Muscle layer of colon (tissue), 2 donors: ENCODE results near the gene RPL29.
"Not testable (repeated sequence)": the region's sequence is repeated elsewhere in the genome, so short reads cannot be mapped to it uniquely, and the experiment has no call there.

ENCODE experiments used
- H3K27ac ChIP-seq: one replicate; pipeline ENCODE4 v1.7.0; 2013; ENCODE audit warnings: low read depth, mild to moderate bottlenecking, low read length, moderate library complexity
- H3K27me3 ChIP-seq, 2 donors: one replicate each; pipeline ENCODE4 v1.7.0; 2013; ENCODE audit warnings: low read length in 2 of 2, mild to moderate bottlenecking in 2 of 2; ENCODE audit not compliant: insufficient read depth in 2 of 2, control insufficient read depth in 1 of 2
- H3K36me3 ChIP-seq: one replicate; pipeline ENCODE4 v1.7.0; 2013; ENCODE audit warnings: mild to moderate bottlenecking, low read length; ENCODE audit not compliant: insufficient read depth
- H3K4me1 ChIP-seq: one replicate; pipeline ENCODE4 v1.7.0; 2013; ENCODE audit warnings: mild to moderate bottlenecking, low read length; ENCODE audit not compliant: insufficient read depth
- H3K4me3 ChIP-seq, 2 donors: one replicate each; pipeline ENCODE4 v1.7.0; 2013; ENCODE audit warnings: low read length in 2 of 2, low read depth in 1 of 2, mild to moderate bottlenecking in 1 of 2, moderate library complexity in 1 of 2
- H3K9ac ChIP-seq: one replicate; pipeline ENCODE4 v1.7.0; 2013; ENCODE audit warnings: low read length
- H3K9me3 ChIP-seq: one replicate; pipeline ENCODE4 v1.7.0; 2013; ENCODE audit warnings: mild to moderate bottlenecking, low read length
- donor health status: abdominal sarcoma.
- donor health status: Adenocarcinoma of cecum.

RPL29 gene

DNA sequence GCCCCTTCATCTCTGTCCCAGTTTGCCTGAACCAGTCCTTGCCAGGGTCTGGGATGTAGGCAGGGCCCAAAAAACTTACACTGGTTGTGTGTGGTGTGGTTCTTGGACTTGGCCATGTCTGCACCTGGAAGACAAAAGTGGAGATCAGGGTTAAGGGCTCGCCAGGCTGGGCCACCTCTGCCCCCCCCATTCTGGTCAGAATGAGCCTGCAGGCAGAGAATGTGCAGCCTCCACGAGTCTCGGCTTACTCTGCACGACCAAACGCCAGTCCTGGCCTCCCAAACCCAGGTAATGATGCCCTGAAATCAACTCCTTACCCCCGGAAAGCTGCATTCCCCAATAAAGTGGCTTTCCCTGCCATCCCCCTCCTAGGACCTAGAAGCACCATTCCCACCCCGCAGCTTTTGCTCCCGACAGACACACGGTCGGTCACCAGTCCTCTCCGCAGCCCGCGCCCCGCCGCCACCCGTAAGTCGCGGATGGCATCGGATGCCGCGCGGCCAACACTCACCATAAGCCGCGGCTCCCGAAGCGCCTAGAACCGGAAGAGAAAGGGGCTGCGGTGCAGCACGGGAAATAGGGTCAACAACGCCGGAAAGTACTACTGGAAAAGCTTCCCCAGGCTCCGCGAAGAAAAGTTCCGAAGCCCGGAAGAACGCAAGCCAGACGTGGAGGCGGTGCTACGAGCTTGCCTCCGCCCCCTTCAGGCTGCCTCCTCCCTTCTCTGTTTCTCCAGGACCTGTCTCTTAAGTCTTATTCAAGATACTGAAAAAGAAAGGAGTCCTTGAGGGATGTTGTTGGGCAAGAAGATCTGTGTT, at the start of gene RPL29:
RPL29 (minus strand) TSS at position 550 of the 818 bp plus-strand sequence; CDS start at position 116, 434 bp downstream.
- Histone ChIP-seq H3K9ac (peak within 1 kb of the TSS; percentile 90), H3K4me3 (peak within 1 kb of the TSS; percentile 17 to 98), H3K36me3 (peaks cover 24% of the 10 kb centered on the region), H3K9me3 (no peaks in the 10 kb centered on the region), H3K27ac (peak within 1 kb of the TSS; percentile 71), H3K27me3 (peaks cover 0 to 7% of the 10 kb centered on the region in 2 donors), H3K4me1 (peaks cover 14% of the 10 kb centered on the region)

- no peak overlapping the region for H3K9ac ChIP-seq
- H3K27ac ChIP-seq = no peak overlapping the region
- H3K4me1 ChIP-seq = no peaks in the 10 kb centered on the region
- no peaks in the 10 kb centered on the region for H3K27me3 ChIP-seq
- peaks cover 16% of the 10 kb centered on the region for H3K36me3 ChIP-seq
- H3K4me3 ChIP-seq = no peak overlapping the region
- no peaks in the 10 kb centered on the region for H3K9me3 ChIP-seq
Measured at GRCh38 chr3:52044869-52045619, 49.3 kb upstream of the RPL29 start.

DNA sequence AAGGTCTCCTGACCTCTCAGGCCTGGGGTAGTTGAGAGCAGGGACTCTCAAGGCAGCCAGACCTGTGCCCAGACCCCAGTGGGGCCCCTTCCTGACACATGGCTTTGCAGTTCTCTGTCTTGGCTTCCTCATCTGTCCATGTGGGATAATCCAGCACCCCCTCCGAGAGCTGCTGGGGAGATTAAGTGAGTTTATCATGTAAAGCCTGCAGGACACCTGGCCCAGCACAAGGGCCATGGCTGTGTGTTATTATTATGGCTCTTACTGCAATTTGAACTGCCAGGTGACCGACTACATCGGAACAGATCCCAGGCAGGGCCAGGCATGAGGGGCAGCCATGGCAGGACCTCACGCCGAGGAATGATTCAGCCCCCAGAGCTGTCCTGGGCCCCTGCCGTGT, 48.1 kb upstream of the RPL29 start:
- Histone ChIP-seq H3K9ac (no peak overlapping the region), H3K9me3 (no peaks in the 10 kb centered on the region), H3K27me3 (no peaks in the 10 kb centered on the region), H3K27ac (no peak overlapping the region), H3K4me3 (no peak overlapping the region), H3K4me1 (no peaks in the 10 kb centered on the region), H3K36me3 (peaks cover 5% of the 10 kb centered on the region)

DNA sequence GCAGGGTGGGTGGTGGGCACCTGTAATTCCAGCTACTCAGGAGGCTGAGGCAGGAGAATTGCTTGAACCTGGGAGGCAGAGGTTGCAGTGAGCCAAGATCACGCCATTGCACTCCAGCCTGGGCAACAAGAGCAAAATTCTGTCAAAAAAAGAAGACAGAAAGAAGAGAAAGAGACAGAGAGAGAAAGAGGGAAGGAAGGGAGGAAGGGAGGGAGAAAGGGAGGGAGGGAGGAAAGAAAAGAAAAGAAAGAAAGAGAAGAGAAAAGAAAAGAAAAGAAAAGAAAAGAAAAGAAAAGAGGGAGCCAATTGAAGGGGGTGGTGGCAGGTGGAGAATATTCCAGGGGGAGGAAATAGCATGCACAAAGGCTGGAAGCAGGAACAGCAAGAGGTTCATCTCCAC, 47.3 kb upstream of the RPL29 start:
- not testable (repeated sequence) for H3K36me3 ChIP-seq, H3K27me3 ChIP-seq, H3K4me1 ChIP-seq, H3K4me3 ChIP-seq, H3K9ac ChIP-seq, H3K27ac ChIP-seq, H3K9me3 ChIP-seq

DNA sequence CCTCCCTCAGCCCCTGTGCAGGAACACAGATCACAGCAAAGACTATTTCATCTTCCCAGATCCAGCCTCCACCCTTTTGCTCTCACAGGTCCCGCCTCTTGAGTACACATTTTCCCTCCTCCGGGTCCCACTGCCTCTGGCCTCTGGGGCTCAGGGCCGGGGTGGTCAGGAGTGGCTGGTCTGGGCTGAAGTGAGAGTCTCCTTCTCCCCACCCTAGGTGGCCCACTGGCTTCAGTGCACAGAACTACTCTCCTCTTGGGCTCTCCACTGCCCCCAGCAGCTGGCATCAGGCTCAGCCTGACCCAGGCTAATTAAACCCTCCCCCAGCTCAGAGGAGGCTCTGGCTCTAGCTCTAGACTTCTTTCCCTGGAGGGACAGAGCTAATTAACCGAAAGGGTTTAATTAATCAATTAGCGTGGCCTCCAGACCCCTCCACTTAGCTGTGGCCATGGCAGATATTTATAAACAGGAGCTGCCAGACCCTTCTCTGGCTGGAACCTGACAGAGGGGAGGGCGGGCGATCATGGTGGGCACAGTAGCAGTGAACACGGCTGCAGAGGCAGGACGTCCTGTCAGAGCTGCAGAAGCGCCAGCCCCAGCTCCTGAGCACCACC, 45.5 kb upstream of the RPL29 start:
- no peak overlapping the region for H3K27ac ChIP-seq
- no peaks in the 10 kb centered on the region for H3K27me3 ChIP-seq
- H3K9me3 ChIP-seq = no peaks in the 10 kb centered on the region
- no peak overlapping the region for H3K9ac ChIP-seq
- H3K4me1 ChIP-seq = no peaks in the 10 kb centered on the region
- no peaks in the 10 kb centered on the region for H3K36me3 ChIP-seq
- H3K4me3 ChIP-seq = no peak overlapping the region

- Histone ChIP-seq H3K4me3 (no peak overlapping the region), H3K4me1 (no peaks in the 10 kb centered on the region), H3K36me3 (no peaks in the 10 kb centered on the region), H3K27ac (no peak overlapping the region), H3K9ac (no peak overlapping the region), H3K27me3 (no peaks in the 10 kb centered on the region), H3K9me3 (no peaks in the 10 kb centered on the region)
Measured at GRCh38 chr3:52040600-52040999, 44.9 kb upstream of the RPL29 start.

- Histone ChIP-seq H3K27me3 (no peaks in the 10 kb centered on the region), H3K36me3 (no peaks in the 10 kb centered on the region), H3K4me3 (no peak overlapping the region), H3K9me3 (no peaks in the 10 kb centered on the region), H3K4me1 (no peaks in the 10 kb centered on the region), H3K27ac (no peak overlapping the region), H3K9ac (no peak overlapping the region)
Measured at GRCh38 chr3:52039846-52040245, 44.2 kb upstream of the RPL29 start.

GRCh38 chr3:52039426-52039825, 43.7 kb upstream of the RPL29 start:
- no peaks in the 10 kb centered on the region for H3K27me3 ChIP-seq
- no peaks in the 10 kb centered on the region for H3K36me3 ChIP-seq
- no peaks in the 10 kb centered on the region for H3K9me3 ChIP-seq
- H3K4me1 ChIP-seq = no peaks in the 10 kb centered on the region
- H3K9ac ChIP-seq = no peak overlapping the region
- H3K27ac ChIP-seq = no peak overlapping the region
- H3K4me3 ChIP-seq = no peak overlapping the region

DNA sequence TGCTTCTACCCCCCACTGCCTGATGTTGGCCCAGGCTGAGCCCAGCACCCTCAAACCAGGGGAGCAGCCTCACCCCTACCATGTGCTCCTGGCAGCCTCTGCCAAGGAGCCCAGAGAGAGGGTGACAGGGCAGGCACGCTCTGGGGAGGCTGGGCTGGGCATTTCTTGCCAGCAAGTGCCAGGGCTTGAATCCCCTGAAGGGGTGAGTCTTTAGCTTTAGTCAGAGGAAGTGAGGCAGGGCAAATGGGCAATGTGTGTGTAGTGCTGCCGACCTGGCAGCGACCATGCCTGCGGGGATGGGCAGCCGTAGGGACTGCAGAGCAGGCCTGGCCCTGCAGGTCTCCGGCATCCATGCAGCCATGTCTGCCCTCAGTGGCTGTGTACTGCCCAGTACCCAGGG, 42.5 kb upstream of the RPL29 start:
- no peak overlapping the region for H3K4me3 ChIP-seq
- H3K36me3 ChIP-seq = no peaks in the 10 kb centered on the region
- no peak overlapping the region for H3K27ac ChIP-seq
- no peaks in the 10 kb centered on the region for H3K4me1 ChIP-seq
- no peaks in the 10 kb centered on the region for H3K9me3 ChIP-seq
- no peaks in the 10 kb centered on the region for H3K27me3 ChIP-seq
- H3K9ac ChIP-seq = no peak overlapping the region

- H3K9ac ChIP-seq = no peak overlapping the region
- no peak overlapping the region for H3K4me3 ChIP-seq
- no peaks in the 10 kb centered on the region for H3K9me3 ChIP-seq
- no peaks in the 10 kb centered on the region for H3K36me3 ChIP-seq
- H3K27ac ChIP-seq = no peak overlapping the region
- no peaks in the 10 kb centered on the region for H3K27me3 ChIP-seq
- H3K4me1 ChIP-seq = no peaks in the 10 kb centered on the region
Measured at GRCh38 chr3:52037291-52037690, 41.6 kb upstream of the RPL29 start.

DNA sequence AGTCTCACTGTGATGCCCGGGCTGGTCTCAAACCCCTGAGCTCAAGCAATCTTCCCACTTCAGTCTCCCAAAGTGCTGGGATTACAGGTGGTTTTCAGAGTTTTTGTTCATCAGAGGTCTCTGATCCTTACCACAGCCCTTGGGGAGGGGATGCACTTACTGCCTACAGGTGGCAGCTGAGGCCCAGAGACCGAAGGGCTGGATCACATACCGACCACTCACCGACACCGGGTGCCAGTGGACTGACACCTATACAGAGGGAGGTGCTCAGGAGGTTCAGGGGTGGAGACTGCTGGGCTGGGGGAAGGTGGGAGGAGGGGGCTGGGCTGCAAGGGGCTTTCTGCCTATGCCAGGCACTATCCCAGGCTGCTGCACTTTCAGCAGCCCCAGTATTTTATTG, 41.1 kb upstream of the RPL29 start:
- Histone ChIP-seq H3K36me3 (no peaks in the 10 kb centered on the region), H3K27me3 (no peaks in the 10 kb centered on the region), H3K4me3 (no peak overlapping the region), H3K9ac (no peak overlapping the region), H3K27ac (no peak overlapping the region), H3K9me3 (no peaks in the 10 kb centered on the region), H3K4me1 (no peaks in the 10 kb centered on the region)
